Measurements from ENCODE around the gene MCCD1. TPM values are rescaled to one million over a fixed set of nuclear protein-coding genes. Genes with fewer than 3 reads are reported as not detected.

Gene MCCD1
- total RNA-seq, 1 donor from 2014 or later: not detected

DNA sequence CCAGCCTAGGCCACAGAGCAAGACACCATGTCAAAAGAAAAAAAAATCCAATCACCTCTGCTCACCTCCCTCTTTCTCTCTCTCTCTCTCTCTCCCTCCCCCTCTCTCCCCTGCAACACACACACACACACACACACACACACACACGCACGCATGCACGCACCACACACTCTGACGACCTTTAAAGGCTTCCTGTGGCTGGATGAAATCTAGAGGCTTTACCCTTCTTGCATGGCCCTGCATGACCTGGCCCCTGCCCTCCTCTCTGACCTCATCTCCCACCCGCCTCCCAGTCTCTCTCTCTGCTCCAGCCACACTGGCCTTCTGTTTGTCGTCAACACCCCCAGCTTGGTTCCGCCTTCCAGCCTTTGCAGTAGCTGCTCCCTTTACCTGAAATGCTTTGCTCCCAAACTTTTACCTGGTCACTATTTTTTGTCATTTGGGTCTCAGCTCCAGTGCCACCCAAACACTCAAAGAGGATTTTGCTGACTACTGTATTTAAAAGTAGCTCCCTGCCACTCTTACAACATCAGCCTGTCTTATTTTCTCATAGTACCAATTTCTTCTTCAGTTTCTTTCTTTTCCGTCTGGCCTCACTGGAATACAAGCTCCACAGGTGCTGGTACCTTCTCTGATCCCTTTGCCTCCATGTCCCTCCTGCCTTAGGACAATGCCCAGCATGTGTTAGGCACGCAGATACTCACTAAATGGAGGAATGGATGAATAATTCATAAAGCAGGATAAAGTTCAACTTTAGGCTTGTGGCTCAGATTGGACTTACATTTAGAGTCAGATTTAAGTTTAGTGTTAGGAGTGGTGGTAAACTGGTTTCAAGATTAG lies 39.0 kb downstream of the MCCD1 start:
- DNase-seq (ENCODE audit: low spot score in 2 of 2) (no peak), FAIRE-seq (no peak)

DNA sequence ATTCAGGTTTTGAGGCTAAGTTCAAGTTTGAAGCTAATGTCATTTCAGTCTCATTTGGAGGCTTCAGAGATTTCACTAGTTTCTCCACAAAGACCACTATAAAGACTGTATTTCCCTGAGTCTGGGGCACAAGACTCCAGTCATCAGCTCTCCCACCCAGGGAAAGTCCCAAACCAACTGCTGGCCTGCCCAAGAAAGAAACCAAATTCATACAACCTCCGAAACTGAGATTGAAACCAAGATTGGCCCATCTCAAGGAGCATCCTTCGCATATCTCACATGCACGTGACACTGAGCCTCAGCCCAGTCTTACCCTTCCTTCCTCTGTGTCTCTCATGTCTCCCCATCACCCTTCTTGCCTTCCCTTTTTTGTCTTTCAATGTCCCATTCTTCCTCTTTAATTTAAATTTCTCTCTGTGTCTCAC lies 39.8 kb downstream of the MCCD1 start:
- FAIRE-seq (no peak), DNase-seq (ENCODE audit: low spot score in 2 of 2) (no peak)

DNA sequence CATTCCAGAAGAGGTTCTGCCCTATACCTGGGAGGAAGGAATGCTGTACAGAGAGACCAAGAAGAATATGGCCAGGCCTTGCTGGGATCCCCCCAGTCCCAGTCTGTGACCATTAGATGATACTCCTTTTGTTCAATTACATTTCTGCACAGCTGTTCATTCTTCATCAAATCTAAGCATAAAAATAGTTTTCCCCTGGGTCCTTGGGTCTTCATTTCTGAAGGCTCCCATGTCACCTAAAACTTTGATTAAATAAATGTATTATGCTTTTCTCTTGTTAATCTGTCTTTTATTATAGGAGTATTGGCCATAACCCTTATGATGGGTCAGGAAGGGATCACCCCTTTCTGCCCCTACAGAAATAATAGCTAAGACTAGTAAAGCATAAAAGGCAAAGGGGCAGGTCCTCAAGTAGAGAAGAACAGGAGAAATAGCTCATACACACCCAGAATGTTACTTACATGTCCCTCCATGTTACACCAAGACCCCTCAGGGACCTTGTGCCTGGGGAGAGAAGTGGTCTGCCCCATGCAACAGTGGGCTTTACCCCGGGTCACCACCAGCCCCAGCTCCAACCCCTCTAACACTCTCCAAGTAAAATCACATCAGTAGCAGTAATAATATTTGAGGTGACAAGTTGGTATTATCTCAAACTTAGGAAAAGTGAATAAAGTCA lies 41.2 kb downstream of the MCCD1 start:
- FAIRE-seq: no peak
- DNase-seq (ENCODE audit: low spot score in 2 of 2): no peak

DNA sequence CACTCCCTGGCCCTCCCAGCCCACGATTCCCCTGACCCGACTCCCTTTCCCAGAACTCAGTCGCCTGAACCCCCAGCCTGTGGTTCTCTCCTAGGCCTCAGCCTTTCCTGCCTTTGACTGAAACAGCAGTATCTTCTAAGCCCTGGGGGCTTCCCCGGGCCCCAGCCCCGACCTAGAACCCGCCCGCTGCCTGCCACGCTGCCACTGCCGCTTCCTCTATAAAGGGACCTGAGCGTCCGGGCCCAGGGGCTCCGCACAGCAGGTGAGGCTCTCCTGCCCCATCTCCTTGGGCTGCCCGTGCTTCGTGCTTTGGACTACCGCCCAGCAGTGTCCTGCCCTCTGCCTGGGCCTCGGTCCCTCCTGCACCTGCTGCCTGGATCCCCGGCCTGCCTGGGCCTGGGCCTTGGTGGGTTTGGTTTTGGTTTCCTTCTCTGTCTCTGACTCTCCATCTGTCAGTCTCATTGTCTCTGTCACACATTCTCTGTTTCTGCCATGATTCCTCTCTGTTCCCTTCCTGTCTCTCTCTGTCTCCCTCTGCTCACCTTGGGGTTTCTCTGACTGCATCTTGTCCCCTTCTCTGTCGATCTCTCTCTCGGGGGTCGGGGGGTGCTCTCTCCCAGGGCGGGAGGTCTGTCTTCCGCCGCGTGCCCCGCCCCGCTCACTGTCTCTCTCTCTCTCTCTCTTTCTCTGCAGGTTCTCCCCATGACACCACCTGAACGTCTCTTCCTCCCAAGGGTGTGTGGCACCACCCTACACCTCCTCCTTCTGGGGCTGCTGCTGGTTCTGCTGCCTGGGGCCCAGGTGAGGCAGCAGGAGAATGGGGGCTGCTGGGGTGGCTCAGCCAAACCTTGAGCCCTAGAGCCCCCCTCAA lies 43.5 kb downstream of the MCCD1 start, which contains the start of gene LTA:
LTA (plus strand) TSS at position 249 of the 871 bp plus-strand sequence; CDS start at position 703, 454 bp downstream.
- DNase-seq (ENCODE audit: low spot score in 2 of 2): no peak
- no peak for FAIRE-seq

DNA sequence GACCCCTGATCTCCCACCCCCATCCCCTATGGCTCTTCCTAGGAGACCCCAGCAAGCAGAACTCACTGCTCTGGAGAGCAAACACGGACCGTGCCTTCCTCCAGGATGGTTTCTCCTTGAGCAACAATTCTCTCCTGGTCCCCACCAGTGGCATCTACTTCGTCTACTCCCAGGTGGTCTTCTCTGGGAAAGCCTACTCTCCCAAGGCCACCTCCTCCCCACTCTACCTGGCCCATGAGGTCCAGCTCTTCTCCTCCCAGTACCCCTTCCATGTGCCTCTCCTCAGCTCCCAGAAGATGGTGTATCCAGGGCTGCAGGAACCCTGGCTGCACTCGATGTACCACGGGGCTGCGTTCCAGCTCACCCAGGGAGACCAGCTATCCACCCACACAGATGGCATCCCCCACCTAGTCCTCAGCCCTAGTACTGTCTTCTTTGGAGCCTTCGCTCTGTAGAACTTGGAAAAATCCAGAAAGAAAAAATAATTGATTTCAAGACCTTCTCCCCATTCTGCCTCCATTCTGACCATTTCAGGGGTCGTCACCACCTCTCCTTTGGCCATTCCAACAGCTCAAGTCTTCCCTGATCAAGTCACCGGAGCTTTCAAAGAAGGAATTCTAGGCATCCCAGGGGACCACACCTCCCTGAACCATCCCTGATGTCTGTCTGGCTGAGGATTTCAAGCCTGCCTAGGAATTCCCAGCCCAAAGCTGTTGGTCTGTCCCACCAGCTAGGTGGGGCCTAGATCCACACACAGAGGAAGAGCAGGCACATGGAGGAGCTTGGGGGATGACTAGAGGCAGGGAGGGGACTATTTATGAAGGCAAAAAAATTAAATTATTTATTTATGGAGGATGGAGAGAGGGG lies 44.7 kb downstream of the MCCD1 start:
- FAIRE-seq (no peak), DNase-seq (ENCODE audit: low spot score in 2 of 2) (no peak)

DNA sequence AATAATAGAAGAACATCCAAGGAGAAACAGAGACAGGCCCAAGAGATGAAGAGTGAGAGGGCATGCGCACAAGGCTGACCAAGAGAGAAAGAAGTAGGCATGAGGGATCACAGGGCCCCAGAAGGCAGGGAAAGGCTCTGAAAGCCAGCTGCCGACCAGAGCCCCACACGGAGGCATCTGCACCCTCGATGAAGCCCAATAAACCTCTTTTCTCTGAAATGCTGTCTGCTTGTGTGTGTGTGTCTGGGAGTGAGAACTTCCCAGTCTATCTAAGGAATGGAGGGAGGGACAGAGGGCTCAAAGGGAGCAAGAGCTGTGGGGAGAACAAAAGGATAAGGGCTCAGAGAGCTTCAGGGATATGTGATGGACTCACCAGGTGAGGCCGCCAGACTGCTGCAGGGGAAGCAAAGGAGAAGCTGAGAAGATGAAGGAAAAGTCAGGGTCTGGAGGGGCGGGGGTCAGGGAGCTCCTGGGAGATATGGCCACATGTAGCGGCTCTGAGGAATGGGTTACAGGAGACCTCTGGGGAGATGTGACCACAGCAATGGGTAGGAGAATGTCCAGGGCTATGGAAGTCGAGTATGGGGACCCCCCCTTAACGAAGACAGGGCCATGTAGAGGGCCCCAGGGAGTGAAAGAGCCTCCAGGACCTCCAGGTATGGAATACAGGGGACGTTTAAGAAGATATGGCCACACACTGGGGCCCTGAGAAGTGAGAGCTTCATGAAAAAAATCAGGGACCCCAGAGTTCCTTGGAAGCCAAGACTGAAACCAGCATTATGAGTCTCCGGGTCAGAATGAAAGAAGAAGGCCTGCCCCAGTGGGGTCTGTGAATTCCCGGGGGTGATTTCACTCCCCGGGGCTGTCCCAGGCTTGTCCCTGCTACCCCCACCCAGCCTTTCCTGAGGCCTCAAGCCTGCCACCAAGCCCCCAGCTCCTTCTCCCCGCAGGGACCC lies 45.6 kb downstream of the MCCD1 start:
- no peak for DNase-seq (ENCODE audit: low spot score in 2 of 2)
- no peak for FAIRE-seq

DNA sequence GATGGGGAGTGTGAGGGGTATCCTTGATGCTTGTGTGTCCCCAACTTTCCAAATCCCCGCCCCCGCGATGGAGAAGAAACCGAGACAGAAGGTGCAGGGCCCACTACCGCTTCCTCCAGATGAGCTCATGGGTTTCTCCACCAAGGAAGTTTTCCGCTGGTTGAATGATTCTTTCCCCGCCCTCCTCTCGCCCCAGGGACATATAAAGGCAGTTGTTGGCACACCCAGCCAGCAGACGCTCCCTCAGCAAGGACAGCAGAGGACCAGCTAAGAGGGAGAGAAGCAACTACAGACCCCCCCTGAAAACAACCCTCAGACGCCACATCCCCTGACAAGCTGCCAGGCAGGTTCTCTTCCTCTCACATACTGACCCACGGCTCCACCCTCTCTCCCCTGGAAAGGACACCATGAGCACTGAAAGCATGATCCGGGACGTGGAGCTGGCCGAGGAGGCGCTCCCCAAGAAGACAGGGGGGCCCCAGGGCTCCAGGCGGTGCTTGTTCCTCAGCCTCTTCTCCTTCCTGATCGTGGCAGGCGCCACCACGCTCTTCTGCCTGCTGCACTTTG lies 46.7 kb downstream of the MCCD1 start, which contains the start of gene TNF:
TNF (plus strand) TSS at position 231 of the 567 bp plus-strand sequence; CDS start at position 408, 177 bp downstream.
- FAIRE-seq (no peak), DNase-seq (ENCODE audit: low spot score in 2 of 2) (no peak)

DNA sequence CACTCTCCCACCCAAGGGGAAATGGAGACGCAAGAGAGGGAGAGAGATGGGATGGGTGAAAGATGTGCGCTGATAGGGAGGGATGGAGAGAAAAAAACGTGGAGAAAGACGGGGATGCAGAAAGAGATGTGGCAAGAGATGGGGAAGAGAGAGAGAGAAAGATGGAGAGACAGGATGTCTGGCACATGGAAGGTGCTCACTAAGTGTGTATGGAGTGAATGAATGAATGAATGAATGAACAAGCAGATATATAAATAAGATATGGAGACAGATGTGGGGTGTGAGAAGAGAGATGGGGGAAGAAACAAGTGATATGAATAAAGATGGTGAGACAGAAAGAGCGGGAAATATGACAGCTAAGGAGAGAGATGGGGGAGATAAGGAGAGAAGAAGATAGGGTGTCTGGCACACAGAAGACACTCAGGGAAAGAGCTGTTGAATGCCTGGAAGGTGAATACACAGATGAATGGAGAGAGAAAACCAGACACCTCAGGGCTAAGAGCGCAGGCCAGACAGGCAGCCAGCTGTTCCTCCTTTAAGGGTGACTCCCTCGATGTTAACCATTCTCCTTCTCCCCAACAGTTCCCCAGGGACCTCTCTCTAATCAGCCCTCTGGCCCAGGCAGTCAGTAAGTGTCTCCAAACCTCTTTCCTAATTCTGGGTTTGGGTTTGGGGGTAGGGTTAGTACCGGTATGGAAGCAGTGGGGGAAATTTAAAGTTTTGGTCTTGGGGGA lies 47.4 kb downstream of the MCCD1 start:
- FAIRE-seq (no peak), DNase-seq (ENCODE audit: low spot score in 2 of 2) (no peak)

DNA sequence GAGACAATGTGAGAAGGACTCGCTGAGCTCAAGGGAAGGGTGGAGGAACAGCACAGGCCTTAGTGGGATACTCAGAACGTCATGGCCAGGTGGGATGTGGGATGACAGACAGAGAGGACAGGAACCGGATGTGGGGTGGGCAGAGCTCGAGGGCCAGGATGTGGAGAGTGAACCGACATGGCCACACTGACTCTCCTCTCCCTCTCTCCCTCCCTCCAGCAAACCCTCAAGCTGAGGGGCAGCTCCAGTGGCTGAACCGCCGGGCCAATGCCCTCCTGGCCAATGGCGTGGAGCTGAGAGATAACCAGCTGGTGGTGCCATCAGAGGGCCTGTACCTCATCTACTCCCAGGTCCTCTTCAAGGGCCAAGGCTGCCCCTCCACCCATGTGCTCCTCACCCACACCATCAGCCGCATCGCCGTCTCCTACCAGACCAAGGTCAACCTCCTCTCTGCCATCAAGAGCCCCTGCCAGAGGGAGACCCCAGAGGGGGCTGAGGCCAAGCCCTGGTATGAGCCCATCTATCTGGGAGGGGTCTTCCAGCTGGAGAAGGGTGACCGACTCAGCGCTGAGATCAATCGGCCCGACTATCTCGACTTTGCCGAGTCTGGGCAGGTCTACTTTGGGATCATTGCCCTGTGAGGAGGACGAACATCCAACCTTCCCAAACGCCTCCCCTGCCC lies 48.3 kb downstream of the MCCD1 start:
- FAIRE-seq: no peak
- DNase-seq (ENCODE audit: low spot score in 2 of 2): no peak

DNA sequence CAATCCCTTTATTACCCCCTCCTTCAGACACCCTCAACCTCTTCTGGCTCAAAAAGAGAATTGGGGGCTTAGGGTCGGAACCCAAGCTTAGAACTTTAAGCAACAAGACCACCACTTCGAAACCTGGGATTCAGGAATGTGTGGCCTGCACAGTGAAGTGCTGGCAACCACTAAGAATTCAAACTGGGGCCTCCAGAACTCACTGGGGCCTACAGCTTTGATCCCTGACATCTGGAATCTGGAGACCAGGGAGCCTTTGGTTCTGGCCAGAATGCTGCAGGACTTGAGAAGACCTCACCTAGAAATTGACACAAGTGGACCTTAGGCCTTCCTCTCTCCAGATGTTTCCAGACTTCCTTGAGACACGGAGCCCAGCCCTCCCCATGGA lies 48.8 kb downstream of the MCCD1 start:
- no peak for FAIRE-seq

DNA sequence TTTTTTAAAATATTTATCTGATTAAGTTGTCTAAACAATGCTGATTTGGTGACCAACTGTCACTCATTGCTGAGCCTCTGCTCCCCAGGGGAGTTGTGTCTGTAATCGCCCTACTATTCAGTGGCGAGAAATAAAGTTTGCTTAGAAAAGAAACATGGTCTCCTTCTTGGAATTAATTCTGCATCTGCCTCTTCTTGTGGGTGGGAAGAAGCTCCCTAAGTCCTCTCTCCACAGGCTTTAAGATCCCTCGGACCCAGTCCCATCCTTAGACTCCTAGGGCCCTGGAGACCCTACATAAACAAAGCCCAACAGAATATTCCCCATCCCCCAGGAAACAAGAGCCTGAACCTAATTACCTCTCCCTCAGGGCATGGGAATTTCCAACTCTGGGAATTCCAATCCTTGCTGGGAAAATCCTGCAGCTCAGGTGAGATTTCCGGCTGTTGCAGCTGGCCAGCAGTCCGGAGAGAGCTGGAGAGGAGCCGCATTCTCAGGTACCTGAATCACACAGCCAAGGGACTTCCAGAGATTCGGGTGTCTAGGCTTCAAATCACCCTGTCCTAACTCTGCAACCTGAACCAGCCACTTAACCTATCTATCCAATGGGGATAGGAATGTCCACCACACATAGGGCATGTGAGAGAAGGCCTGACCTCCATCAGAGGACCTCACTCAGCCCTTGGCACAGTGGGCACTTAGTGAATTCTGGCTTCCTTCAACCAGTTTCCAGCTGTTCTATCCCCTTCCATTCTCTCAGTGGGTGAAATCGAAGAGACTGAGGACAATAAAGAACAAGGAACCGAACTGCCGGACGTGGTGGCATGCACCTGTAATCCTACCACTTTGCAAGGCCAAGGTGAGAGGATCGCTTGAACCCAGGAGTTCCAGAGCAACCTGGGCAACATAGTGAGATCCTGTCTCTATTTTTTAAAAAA lies 49.7 kb downstream of the MCCD1 start:
- DNase-seq (ENCODE audit: low spot score in 2 of 2): no peak
- no peak for FAIRE-seq

More for the DNA sequence above, 48.8 kb downstream of the MCCD1 start:
- no peak for DNase-seq (ENCODE audit: low spot score in 2 of 2)

DNA sequence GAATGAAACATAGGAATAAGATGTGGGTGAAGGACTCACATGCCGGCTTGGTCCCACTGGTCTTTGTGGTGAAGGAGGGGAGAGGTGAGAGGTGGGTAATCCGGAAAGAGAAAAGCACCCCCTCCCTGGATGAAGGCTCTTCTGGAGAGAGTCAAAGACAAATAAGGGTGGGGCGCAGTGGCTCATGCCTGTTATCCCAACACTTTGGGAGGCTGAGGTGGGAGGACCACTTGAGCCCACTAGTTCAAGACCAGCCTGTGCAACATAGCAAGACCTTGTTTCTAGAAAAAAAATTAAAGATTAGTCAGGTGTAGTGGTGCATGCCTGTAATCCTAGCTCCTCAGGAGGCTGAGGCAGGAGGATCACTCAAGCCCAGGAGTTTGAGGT lies 50.4 kb downstream of the MCCD1 start:
- FAIRE-seq: no peak

More for the DNA sequence above, 50.4 kb downstream of the MCCD1 start:
- DNase-seq (ENCODE audit: low spot score in 2 of 2): no peak

Data from frontal cortex (tissue), 4 donors.